HG03064 (cell line): ENCODE measurements around the gene TDRD7.
A peak's percentile ranks its signal among the peaks of the same experiment; 100 is the strongest.
"Not testable (repeated sequence)": the region's sequence is repeated elsewhere in the genome, so short reads cannot be mapped to it uniquely, and the experiment has no call there.

Source experiments
- ATAC-seq: cut with Tn5 transposase; IDR thresholded peaks from one replicate; pipeline ENCODE4 v1.9.1; 2021; ENCODE audit warnings: low read depth; ENCODE audit not compliant: unreplicated experiment

TDRD7 gene

DNA sequence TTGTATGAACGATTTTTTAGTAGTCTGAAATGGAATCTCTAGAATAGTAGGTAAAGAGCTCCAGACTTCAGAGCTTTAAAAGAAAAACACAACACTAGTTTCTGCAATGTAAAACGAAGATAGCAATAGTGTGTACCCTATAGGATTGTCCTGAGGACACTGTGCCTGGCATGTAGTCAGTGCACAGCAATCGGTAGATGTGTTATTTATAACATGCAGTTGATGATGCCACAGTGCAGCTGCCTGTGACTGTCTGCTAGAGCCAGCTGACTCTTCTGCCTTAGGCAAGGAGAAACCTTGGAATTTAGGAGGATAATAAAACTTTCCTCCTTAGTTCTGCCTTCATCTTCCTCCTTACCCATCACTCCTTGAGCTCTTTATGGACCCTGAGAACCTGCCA lies 61.8 kb downstream of the TDRD7 start:
- ATAC-seq = no peak

- ATAC-seq = no peak
Measured at GRCh38 chr9:97474372-97474925, 62.6 kb downstream of the TDRD7 start.

GRCh38 chr9:97475059-97475458 lies 63.2 kb downstream of the TDRD7 start:
- ATAC-seq = no peak

DNA sequence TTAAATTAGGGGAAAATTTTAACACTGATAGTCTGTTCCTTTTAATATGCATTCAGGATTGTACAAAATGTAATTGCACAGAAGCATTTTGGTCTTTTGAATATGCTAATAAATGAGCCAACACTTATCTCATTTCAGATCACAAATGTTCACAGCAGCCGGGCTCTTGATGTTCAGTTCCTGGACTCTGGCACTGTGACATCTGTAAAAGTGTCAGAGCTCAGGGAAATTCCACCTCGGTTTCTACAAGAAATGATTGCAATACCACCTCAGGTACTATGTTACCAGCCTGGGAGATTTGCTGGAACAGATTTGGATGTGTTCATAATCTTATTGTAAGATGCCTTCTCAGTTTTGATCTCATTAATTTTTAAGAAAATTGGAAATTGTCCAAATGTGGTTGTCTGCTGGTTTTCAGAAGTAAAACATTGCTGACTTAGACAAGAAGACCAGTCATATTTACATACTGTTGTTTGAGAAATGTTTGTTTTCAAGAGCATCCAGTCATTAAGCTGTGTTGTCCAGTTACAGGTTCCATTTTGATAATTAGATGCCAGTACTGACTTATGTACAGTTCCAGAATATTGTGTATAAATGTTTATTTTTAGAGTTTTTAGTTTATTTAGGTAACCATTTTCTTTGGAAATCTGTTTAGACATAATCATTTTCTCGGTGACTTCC lies 66.5 kb downstream of the TDRD7 start:
- ATAC-seq = no peak

DNA sequence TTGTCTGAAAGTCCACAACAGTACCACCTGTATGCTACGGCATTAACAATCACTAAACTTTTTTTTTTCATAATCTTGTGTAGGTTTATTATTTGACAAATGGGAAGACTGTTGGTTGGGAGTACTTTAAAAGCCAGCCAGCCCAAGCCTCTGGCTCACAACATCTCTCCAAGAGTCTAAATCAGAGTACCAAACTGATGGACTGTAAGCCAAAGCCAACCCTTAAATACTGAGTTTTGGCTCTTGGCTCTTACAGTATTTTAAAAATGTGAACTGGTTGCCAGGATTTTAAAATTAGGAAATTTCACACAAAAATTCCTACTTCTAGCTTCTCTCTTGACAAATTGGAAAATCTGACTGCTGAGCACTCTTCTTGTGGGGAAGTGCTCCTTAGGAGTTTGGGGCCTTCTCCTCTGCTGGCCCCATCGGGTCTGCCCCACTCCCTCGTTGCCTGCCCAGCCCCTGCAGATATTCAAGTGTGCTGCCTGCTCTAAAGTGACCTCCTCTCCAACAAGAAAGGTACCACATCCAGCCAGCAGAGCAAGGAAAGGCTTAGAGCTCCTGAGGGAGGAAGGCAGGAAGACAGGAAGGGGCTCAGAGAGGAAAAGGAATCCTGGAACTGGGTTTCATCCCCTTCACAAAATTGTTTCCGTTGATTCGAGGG lies 67.7 kb downstream of the TDRD7 start:
- no peak for ATAC-seq

GRCh38 chr9:97480174-97480573 lies 68.3 kb downstream of the TDRD7 start:
- ATAC-seq = no peak

DNA sequence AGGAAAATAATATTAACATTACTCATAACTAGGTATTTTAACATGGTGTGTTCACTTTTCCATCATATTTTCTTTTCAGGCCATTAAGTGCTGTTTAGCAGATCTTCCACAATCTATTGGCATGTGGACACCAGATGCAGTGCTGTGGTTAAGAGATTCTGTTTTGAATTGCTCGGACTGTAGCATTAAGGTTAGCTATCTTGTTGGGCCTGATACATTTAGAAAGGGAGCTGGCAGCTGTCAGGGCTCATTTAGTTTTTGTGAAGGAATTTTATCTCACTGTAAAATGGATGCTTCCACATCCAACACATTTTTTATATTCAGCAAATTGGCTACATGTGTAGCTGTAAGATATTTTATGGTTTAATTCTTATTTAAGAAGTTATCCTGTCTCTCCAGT lies 68.9 kb downstream of the TDRD7 start:
- ATAC-seq = no peak

GRCh38 chr9:97484134-97484533 lies 72.2 kb downstream of the TDRD7 start:
- no peak for ATAC-seq

GRCh38 chr9:97487107-97487506 lies 75.2 kb downstream of the TDRD7 start:
- ATAC-seq = no peak

GRCh38 chr9:97487861-97488260 lies 76.0 kb downstream of the TDRD7 start:
- ATAC-seq = no peak

DNA sequence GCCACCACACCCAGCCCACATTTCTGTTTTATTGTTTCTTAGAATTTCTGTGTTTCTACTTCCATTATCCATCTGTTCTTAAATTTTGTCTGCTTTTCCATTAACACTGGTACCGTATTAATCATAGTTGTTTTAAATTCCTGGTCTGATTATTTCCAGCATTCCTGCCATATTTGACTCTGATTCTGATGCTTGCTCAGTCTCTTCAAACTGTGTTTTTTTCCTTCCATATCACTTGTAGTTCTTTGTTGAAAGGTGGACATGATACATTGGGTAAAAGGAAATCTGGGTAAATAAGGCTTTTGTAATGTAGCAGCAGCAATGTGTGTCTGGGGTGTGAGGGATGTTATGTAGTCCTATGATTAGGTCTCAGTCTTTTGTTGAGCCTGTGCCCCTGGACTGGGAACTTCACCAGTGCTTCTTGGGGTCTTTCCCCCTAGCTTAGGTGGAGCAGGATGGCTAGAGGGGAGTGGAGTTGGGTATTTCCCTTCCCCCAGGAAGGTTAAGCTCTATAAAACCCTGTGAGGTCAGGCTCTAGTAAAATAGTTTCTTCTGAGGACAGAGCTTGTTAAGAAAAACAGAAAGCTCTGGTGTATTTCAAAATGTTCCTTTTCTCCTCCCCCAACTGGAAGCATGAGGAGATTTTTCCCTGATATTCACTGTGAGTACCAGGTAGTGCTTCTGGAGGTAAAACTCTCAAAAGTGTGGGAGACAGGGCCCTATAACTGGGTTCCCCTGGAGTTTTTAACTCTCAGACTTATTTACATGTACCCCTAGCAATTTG lies 79.5 kb downstream of the TDRD7 start:
- no peak for ATAC-seq

- not testable (repeated sequence) for ATAC-seq
Measured at GRCh38 chr9:97497558-97498375, 85.9 kb downstream of the TDRD7 start.

GRCh38 chr9:97498846-97499245 lies 87.0 kb downstream of the TDRD7 start:
- ATAC-seq = not testable (repeated sequence)

DNA sequence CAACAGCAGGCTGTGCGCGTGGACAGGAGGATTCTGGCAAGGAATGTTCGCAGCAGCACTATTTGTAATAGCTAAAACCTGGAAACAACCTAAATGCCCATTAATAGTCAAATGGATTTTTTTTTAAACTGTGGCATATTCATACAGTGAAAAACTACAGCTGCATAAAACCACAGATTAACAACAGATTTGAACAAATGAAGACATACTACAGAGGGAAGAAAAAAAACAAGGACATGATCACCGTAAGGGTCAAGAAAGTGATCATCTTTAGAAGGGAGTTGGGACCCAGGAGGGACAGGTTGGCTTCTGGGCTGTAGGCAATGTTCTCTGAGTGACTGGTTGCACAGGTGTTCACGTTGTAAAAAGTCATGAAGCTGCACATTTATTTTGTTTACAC lies 88.4 kb downstream of the TDRD7 start:
- ATAC-seq = no peak

- no peak for ATAC-seq
Measured at GRCh38 chr9:97500765-97501176, 88.9 kb downstream of the TDRD7 start.

- peak; percentile 47 for ATAC-seq
Measured at GRCh38 chr9:97501177-97501971, 89.5 kb downstream of the TDRD7 start, which contains the start of gene TMOD1. Gene TMOD1 (plus strand): TSS chr9:97501666. CDS start chr9:97524189, 22,523 bp downstream.

GRCh38 chr9:97501972-97502221 lies 90.0 kb downstream of the TDRD7 start:
- peak; percentile 34 for ATAC-seq

GRCh38 chr9:97502222-97502983 lies 90.5 kb downstream of the TDRD7 start:
- no peak for ATAC-seq
